Activated CD4-positive, alpha-beta T cell treated with anti-CD3 and anti-CD28 coated beads for 1 hour (primary cell): ENCODE results near the gene UBR2.

Experiments
- DNase-seq: peaks from one replicate; pipeline ENCODE4 v3.0.0-alpha.2; 2020

UBR2 gene

GRCh38 chr6:42563697-42564505 lies at the start of gene UBR2:
Gene UBR2 (plus strand): TSS chr6:42564029. CDS start chr6:42564320, 291 bp downstream.
- peak; percentile 87 for DNase-seq

- DNase-seq = no peak
Observed at GRCh38 chr6:42514745-42515144, 49.1 kb upstream of the UBR2 start.

- DNase-seq = no peak
Observed at GRCh38 chr6:42519779-42520178, 44.0 kb upstream of the UBR2 start.

GRCh38 chr6:42520786-42521607 lies 42.8 kb upstream of the UBR2 start:
- DNase-seq = no peak

- DNase-seq = no peak
Observed at GRCh38 chr6:42522036-42522435, 41.8 kb upstream of the UBR2 start.

- DNase-seq = no peak
Observed at GRCh38 chr6:42522942-42523814, 40.7 kb upstream of the UBR2 start.

- no peak for DNase-seq
Observed at GRCh38 chr6:42525206-42525605, 38.6 kb upstream of the UBR2 start.

- no peak for DNase-seq
Observed at GRCh38 chr6:42526616-42527015, 37.2 kb upstream of the UBR2 start.

GRCh38 chr6:42527204-42527603 lies 36.6 kb upstream of the UBR2 start:
- DNase-seq = no peak

GRCh38 chr6:42530296-42530695 lies 33.5 kb upstream of the UBR2 start:
- no peak for DNase-seq

GRCh38 chr6:42530751-42531150 lies 33.1 kb upstream of the UBR2 start:
- DNase-seq = no peak

GRCh38 chr6:42532038-42532669 lies 31.7 kb upstream of the UBR2 start:
- no peak for DNase-seq

- DNase-seq = no peak
Observed at GRCh38 chr6:42533794-42534193, 30.0 kb upstream of the UBR2 start.

- DNase-seq = no peak
Observed at GRCh38 chr6:42537536-42537935, 26.3 kb upstream of the UBR2 start.

- no peak for DNase-seq
Observed at GRCh38 chr6:42539135-42539534, 24.7 kb upstream of the UBR2 start.

- DNase-seq = no peak
Observed at GRCh38 chr6:42545226-42545773, 18.5 kb upstream of the UBR2 start.

GRCh38 chr6:42547407-42548329 lies 16.2 kb upstream of the UBR2 start:
- peak; percentile 81 for DNase-seq

GRCh38 chr6:42550277-42550676 lies 13.6 kb upstream of the UBR2 start:
- no peak for DNase-seq

GRCh38 chr6:42551217-42551616 lies 12.6 kb upstream of the UBR2 start:
- no peak for DNase-seq

GRCh38 chr6:42552380-42552779 lies 11.4 kb upstream of the UBR2 start:
- no peak for DNase-seq
